SH-SY5Y (cell line): ENCODE results near the gene NR1I2.

Experiments used
- GATA2 ChIP-seq: IDR thresholded peaks from 2 replicates; pipeline ENCODE4 v1.6.1; 2011; ENCODE audit warnings: mild to moderate bottlenecking, low read depth, low read length
- GATA3 ChIP-seq: IDR thresholded peaks from 2 replicates; pipeline ENCODE4 v1.6.1; 2011; ENCODE audit warnings: low read depth, mild to moderate bottlenecking, low read length, moderate library complexity

GRCh38 chr3:119769394-119770149, 12.3 kb upstream of the NR1I2 start:
- TF ChIP-seq GATA3: no peak
- TF ChIP-seq GATA2: no peak
